ENCODE results near the gene HHATL.

GRCh38 chr3:42736531-42736930, 33.9 kb upstream of the HHATL start:
- no peak for TF ChIP-seq CTCF (conservative IDR thresholded peaks at IDR 0.05; ENCODE audit: low read length)
- TF ChIP-seq EZH2phosphoT487 (IDR thresholded peaks at IDR 0.05; ENCODE audit: borderline replicate concordance, low read depth, low read length): no peak
